RWPE1 (cell line): ENCODE measurements around the gene AGMO.

Source experiments
- CTCF ChIA-PET: fragments of 350-600 bp; sonication (Branson Sonifier 250); formaldehyde crosslinking; extraction: SDS; loops from one replicate; lab custom pipeline; 2021; lab: Yijun Ruan, JAX
- POLR2A ChIA-PET: fragments of 400-600 bp; formaldehyde crosslinking; extraction: SDS; loops from one replicate; lab custom pipeline; 2020; ENCODE audit warnings: antibody characterized with exemption; ENCODE audit not compliant: low non-redundant PET; lab: Yijun Ruan, JAX
- DNase-seq: peaks from one replicate; pipeline ENCODE4 v3.0.0; 2012; ENCODE audit warnings: low spot score
- H3K27ac ChIP-seq: fragments of 450-650 bp; 2 replicates; pipeline ENCODE4 v1.5.1; 2017
- CTCF ChIP-seq: fragments of 450-650 bp; conservative IDR thresholded peaks from 2 replicates; pipeline ENCODE4 v1.5.1; 2017; ENCODE audit warnings: low read depth, mild to moderate bottlenecking

AGMO gene

GRCh38 chr7:15204421-15204820, 357.4 kb downstream of the AGMO start:
- H3K27ac ChIP-seq, result no peak overlapping the region
- no peak for DNase-seq
- ChIA-PET POLR2A (no interaction called here), CTCF (no interaction called here)
- no peak for TF ChIP-seq CTCF

- H3K27ac ChIP-seq, result no peak overlapping the region
- peak; percentile 20; the same call in 1 of the 2 replicates for TF ChIP-seq CTCF
- ChIA-PET CTCF (interaction anchor here (0.5 kb wide), 1 partner anchor 508 kb away, joined by 3 read pairs; no protein-coding TSS in a partner anchor), POLR2A (no interaction called here)
- no peak for DNase-seq
These were observed 362.3 kb downstream of the AGMO start for GRCh38 chr7:15199482-15199881.

- H3K27ac ChIP-seq, result no peak overlapping the region
- CTCF ChIA-PET, result no interaction called here
- no peak for TF ChIP-seq CTCF
- no peak for DNase-seq
- POLR2A ChIA-PET, result no interaction called here
These were observed 364.5 kb downstream of the AGMO start for GRCh38 chr7:15197042-15197977.

GRCh38 chr7:15178065-15178464, 383.8 kb downstream of the AGMO start:
- TF ChIP-seq CTCF, result no peak
- ChIA-PET POLR2A (no interaction called here), CTCF (no interaction called here)
- no peak overlapping the region for H3K27ac ChIP-seq
- no peak for DNase-seq

- no peak for DNase-seq
- ChIA-PET POLR2A (no interaction called here), CTCF (no interaction called here)
- no peak overlapping the region for H3K27ac ChIP-seq
- TF ChIP-seq CTCF, result no peak
These were observed 385.7 kb downstream of the AGMO start for GRCh38 chr7:15176089-15176488.

GRCh38 chr7:15175152-15175551, 386.7 kb downstream of the AGMO start:
- no peak for DNase-seq
- CTCF ChIA-PET, result no interaction called here
- H3K27ac ChIP-seq, result no peak overlapping the region
- POLR2A ChIA-PET, result no interaction called here
- TF ChIP-seq CTCF, result no peak
